Measurements from ENCODE around the gene ERI3.

- no peak for TF ChIP-seq EZH2 (IDR thresholded peaks at IDR 0.05)
- TF ChIP-seq EZH2phosphoT487 (IDR thresholded peaks at IDR 0.05), result no peak
- no peak for TF ChIP-seq CTCF (IDR thresholded peaks at IDR 0.05)
Observed at GRCh38 chr1:44268054-44268453, 87.0 kb downstream of the ERI3 start.
